Measurements from ENCODE around the gene CBX7.

The CBX7 gene

GRCh38 chr22:39181778-39182177 lies 29.3 kb upstream of the CBX7 start:
- peaks cover 8% of the 10 kb centered on the region for H3K9me3 ChIP-seq (ENCODE audit: control insufficient read depth, low read length)
- H3K4me3 ChIP-seq (ENCODE audit: insufficient read depth in 1 of 2, low read depth in 1 of 2, low read length in 2 of 2), result no peak overlapping the region
- no peak overlapping the region for H2BK15ac ChIP-seq (ENCODE audit: low read depth, poor library complexity, severe bottlenecking)
- H3K27me3 ChIP-seq (ENCODE audit: control insufficient read depth in 1 of 2, insufficient read depth in 1 of 2, low read length in 2 of 2), result no peaks in the 10 kb centered on the region
- H3K4me2 ChIP-seq (ENCODE audit: low read length, poor library complexity, severe bottlenecking), result no peak overlapping the region
- no peak overlapping the region for H3K27ac ChIP-seq (ENCODE audit: low read length, poor library complexity, severe bottlenecking)
- no peak overlapping the region for H3K14ac ChIP-seq (ENCODE audit: low read length in 2 of 2)
- H2BK12ac ChIP-seq (ENCODE audit: low read length in 2 of 2), result no peak overlapping the region
- no peak overlapping the region for H3K18ac ChIP-seq (ENCODE audit: low read depth in 1 of 2, low read length in 2 of 2)
- peaks cover 18% of the 10 kb centered on the region for H3K4me1 ChIP-seq (ENCODE audit: control insufficient read depth, insufficient read depth, low read depth, low read length)
- H3K36me3 ChIP-seq (ENCODE audit: control insufficient read depth in 1 of 2, insufficient read depth in 2 of 2, low read depth in 1 of 2, low read length in 2 of 2), result no peaks in the 10 kb centered on the region
- no peak overlapping the region for H3K4ac ChIP-seq (ENCODE audit: low read depth in 1 of 2, low read length in 2 of 2)
- 98% methylated on average over 5 of the region's 5 CpGs for WGBS
- H2BK120ac ChIP-seq (ENCODE audit: low read depth, low read length), result no peak overlapping the region
- H2AK5ac ChIP-seq (ENCODE audit: low read length, severe bottlenecking), result no peak overlapping the region
- H3K23ac ChIP-seq (ENCODE audit: low read length in 2 of 2), result no peak overlapping the region
- H3K9ac ChIP-seq (ENCODE audit: low read length), result no peak overlapping the region
- no peak for DNase-seq
- no peak overlapping the region for H2BK5ac ChIP-seq (ENCODE audit: low read depth, low read length, poor library complexity, severe bottlenecking)
- H4K91ac ChIP-seq (ENCODE audit: low read length), result no peak overlapping the region
- H4K8ac ChIP-seq (ENCODE audit: low read length), result no peak overlapping the region
- H2AFZ ChIP-seq (ENCODE audit: low read depth, low read length), result no peak overlapping the region
- H3K79me1 ChIP-seq (replicated peaks; ENCODE audit: low read length, poor library complexity, severe bottlenecking), result no peaks in the 10 kb centered on the region

- Histone ChIP-seq H3K36me3 (ENCODE audit: control insufficient read depth in 1 of 2, insufficient read depth in 2 of 2, low read depth in 1 of 2, low read length in 2 of 2) (no peaks in the 10 kb centered on the region), H3K27me3 (ENCODE audit: control insufficient read depth in 1 of 2, insufficient read depth in 1 of 2, low read length in 2 of 2) (no peaks in the 10 kb centered on the region), H3K4me1 (ENCODE audit: control insufficient read depth, insufficient read depth, low read depth, low read length) (peaks cover 22% of the 10 kb centered on the region), H2BK120ac (ENCODE audit: low read depth, low read length) (no peak overlapping the region), H3K9ac (ENCODE audit: low read length) (no peak overlapping the region), H3K14ac (ENCODE audit: low read length in 2 of 2) (no peak overlapping the region), H2BK5ac (ENCODE audit: low read depth, low read length, poor library complexity, severe bottlenecking) (no peak overlapping the region), H3K23ac (ENCODE audit: low read length in 2 of 2) (no peak overlapping the region), H3K27ac (ENCODE audit: low read length, poor library complexity, severe bottlenecking) (no peak overlapping the region), H2AK5ac (ENCODE audit: low read length, severe bottlenecking) (no peak overlapping the region), H2BK15ac (ENCODE audit: low read depth, poor library complexity, severe bottlenecking) (no peak overlapping the region), H3K79me1 (replicated peaks; ENCODE audit: low read length, poor library complexity, severe bottlenecking) (no peaks in the 10 kb centered on the region), H2BK12ac (ENCODE audit: low read length in 2 of 2) (no peak overlapping the region), H3K4ac (ENCODE audit: low read depth in 1 of 2, low read length in 2 of 2) (peak overlapping the region in 1 of 2 experiments; percentile 17), H2AFZ (ENCODE audit: low read depth, low read length) (no peak overlapping the region), H3K9me3 (ENCODE audit: control insufficient read depth, low read length) (peaks cover 8% of the 10 kb centered on the region), H3K4me2 (ENCODE audit: low read length, poor library complexity, severe bottlenecking) (no peak overlapping the region), H3K4me3 (ENCODE audit: insufficient read depth in 1 of 2, low read depth in 1 of 2, low read length in 2 of 2) (no peak overlapping the region), H3K18ac (ENCODE audit: low read depth in 1 of 2, low read length in 2 of 2) (no peak overlapping the region), H4K8ac (ENCODE audit: low read length) (no peak overlapping the region), H4K91ac (ENCODE audit: low read length) (no peak overlapping the region)
- 97% methylated on average over 8 of the region's 8 CpGs for WGBS
- no peak for DNase-seq
Measured at GRCh38 chr22:39181356-39181755, 28.9 kb upstream of the CBX7 start.

GRCh38 chr22:39179841-39180335 lies 27.4 kb upstream of the CBX7 start:
- H2BK12ac ChIP-seq (ENCODE audit: low read length in 2 of 2), result peak overlapping the region; percentile 14 to 78
- H2AK5ac ChIP-seq (ENCODE audit: low read length, severe bottlenecking), result peak overlapping the region; percentile 74
- H2BK120ac ChIP-seq (ENCODE audit: low read depth, low read length), result no peak overlapping the region
- H3K4me1 ChIP-seq (ENCODE audit: control insufficient read depth, insufficient read depth, low read depth, low read length), result peaks cover 37% of the 10 kb centered on the region
- no peak overlapping the region for H3K18ac ChIP-seq (ENCODE audit: low read depth in 1 of 2, low read length in 2 of 2)
- no peaks in the 10 kb centered on the region for H3K36me3 ChIP-seq (ENCODE audit: control insufficient read depth in 1 of 2, insufficient read depth in 2 of 2, low read depth in 1 of 2, low read length in 2 of 2)
- peaks cover 8% of the 10 kb centered on the region for H3K9me3 ChIP-seq (ENCODE audit: control insufficient read depth, low read length)
- no peak overlapping the region for H3K4me3 ChIP-seq (ENCODE audit: insufficient read depth in 1 of 2, low read depth in 1 of 2, low read length in 2 of 2)
- no peak overlapping the region for H3K27ac ChIP-seq (ENCODE audit: low read length, poor library complexity, severe bottlenecking)
- H3K9ac ChIP-seq (ENCODE audit: low read length), result no peak overlapping the region
- no peak overlapping the region for H3K14ac ChIP-seq (ENCODE audit: low read length in 2 of 2)
- WGBS, result 77% methylated on average over 21 of the region's 21 CpGs
- H3K4me2 ChIP-seq (ENCODE audit: low read length, poor library complexity, severe bottlenecking), result no peak overlapping the region
- H4K91ac ChIP-seq (ENCODE audit: low read length), result peak overlapping the region; percentile 34
- no peak overlapping the region for H3K23ac ChIP-seq (ENCODE audit: low read length in 2 of 2)
- peak overlapping the region in 1 of 2 experiments; percentile 17 for H3K4ac ChIP-seq (ENCODE audit: low read depth in 1 of 2, low read length in 2 of 2)
- peak overlapping the region; percentile 70 for H2BK15ac ChIP-seq (ENCODE audit: low read depth, poor library complexity, severe bottlenecking)
- no peak overlapping the region for H2BK5ac ChIP-seq (ENCODE audit: low read depth, low read length, poor library complexity, severe bottlenecking)
- no peaks in the 10 kb centered on the region for H3K79me1 ChIP-seq (replicated peaks; ENCODE audit: low read length, poor library complexity, severe bottlenecking)
- H4K8ac ChIP-seq (ENCODE audit: low read length), result peak overlapping the region; percentile 53
- no peak for DNase-seq
- no peaks in the 10 kb centered on the region for H3K27me3 ChIP-seq (ENCODE audit: control insufficient read depth in 1 of 2, insufficient read depth in 1 of 2, low read length in 2 of 2)
- H2AFZ ChIP-seq (ENCODE audit: low read depth, low read length), result no peak overlapping the region

- no peak overlapping the region for H2BK15ac ChIP-seq (ENCODE audit: low read depth, poor library complexity, severe bottlenecking)
- no peak overlapping the region for H3K27ac ChIP-seq (ENCODE audit: low read length, poor library complexity, severe bottlenecking)
- peak overlapping the region; percentile 34 for H4K91ac ChIP-seq (ENCODE audit: low read length)
- H3K14ac ChIP-seq (ENCODE audit: low read length in 2 of 2), result no peak overlapping the region
- H3K4me3 ChIP-seq (ENCODE audit: insufficient read depth in 1 of 2, low read depth in 1 of 2, low read length in 2 of 2), result no peak overlapping the region
- peaks cover 8% of the 10 kb centered on the region for H3K9me3 ChIP-seq (ENCODE audit: control insufficient read depth, low read length)
- no peak overlapping the region for H3K9ac ChIP-seq (ENCODE audit: low read length)
- H3K23ac ChIP-seq (ENCODE audit: low read length in 2 of 2), result no peak overlapping the region
- no peak overlapping the region for H2AFZ ChIP-seq (ENCODE audit: low read depth, low read length)
- peak overlapping the region; percentile 53 for H4K8ac ChIP-seq (ENCODE audit: low read length)
- H2BK12ac ChIP-seq (ENCODE audit: low read length in 2 of 2), result peak overlapping the region; percentile 14 to 78
- no peak overlapping the region for H2BK120ac ChIP-seq (ENCODE audit: low read depth, low read length)
- no peak for DNase-seq
- no peak overlapping the region for H2BK5ac ChIP-seq (ENCODE audit: low read depth, low read length, poor library complexity, severe bottlenecking)
- H3K4me1 ChIP-seq (ENCODE audit: control insufficient read depth, insufficient read depth, low read depth, low read length), result peaks cover 36% of the 10 kb centered on the region
- H3K27me3 ChIP-seq (ENCODE audit: control insufficient read depth in 1 of 2, insufficient read depth in 1 of 2, low read length in 2 of 2), result no peaks in the 10 kb centered on the region
- H3K18ac ChIP-seq (ENCODE audit: low read depth in 1 of 2, low read length in 2 of 2), result no peak overlapping the region
- 82% methylated on average over 6 of the region's 6 CpGs for WGBS
- H3K4me2 ChIP-seq (ENCODE audit: low read length, poor library complexity, severe bottlenecking), result no peak overlapping the region
- H2AK5ac ChIP-seq (ENCODE audit: low read length, severe bottlenecking), result peak overlapping the region; percentile 74
- no peaks in the 10 kb centered on the region for H3K79me1 ChIP-seq (replicated peaks; ENCODE audit: low read length, poor library complexity, severe bottlenecking)
- H3K4ac ChIP-seq (ENCODE audit: low read depth in 1 of 2, low read length in 2 of 2), result peak overlapping the region in 1 of 2 experiments; percentile 17
- H3K36me3 ChIP-seq (ENCODE audit: control insufficient read depth in 1 of 2, insufficient read depth in 2 of 2, low read depth in 1 of 2, low read length in 2 of 2), result no peaks in the 10 kb centered on the region
Measured at GRCh38 chr22:39179401-39179827, 26.9 kb upstream of the CBX7 start.
